GM12874 (cell line): Measurements from ENCODE around the gene RNLS.

Experiments used
- CTCF ChIP-seq: IDR thresholded peaks from 2 replicates; pipeline ENCODE4 v1.5.1; 2011; ENCODE audit warnings: low read depth, mild to moderate bottlenecking, control low read depth, low read length, moderate library complexity; ENCODE audit not compliant: insufficient read depth

RNLS gene

GRCh38 chr10:88392222-88392621 is 190.9 kb downstream of the RNLS start:
- no peak for TF ChIP-seq CTCF

GRCh38 chr10:88390041-88390440 is 193.1 kb downstream of the RNLS start:
- no peak for TF ChIP-seq CTCF

- TF ChIP-seq CTCF, result peak; percentile 39; the same call in 1 of the 2 replicates
Measured at GRCh38 chr10:88389456-88389855, 193.7 kb downstream of the RNLS start.

- no peak for TF ChIP-seq CTCF
Measured at GRCh38 chr10:88388324-88388723, 194.8 kb downstream of the RNLS start.

GRCh38 chr10:88386821-88387773 is 196.0 kb downstream of the RNLS start:
- no peak for TF ChIP-seq CTCF

GRCh38 chr10:88386204-88386788 is 196.8 kb downstream of the RNLS start:
- no peak for TF ChIP-seq CTCF

GRCh38 chr10:88385601-88386203 is 197.4 kb downstream of the RNLS start:
- TF ChIP-seq CTCF, result peak; percentile 7; the same call in 1 of the 2 replicates
